Uterus (tissue), 2 donors: ENCODE measurements around the gene TNRC6C.

ENCODE experiments used
- POLR2A ChIP-seq, 2 donors: fragments of 450-650 bp; IDR thresholded peaks; one replicate each; pipeline ENCODE4 v1.6.1; 2016; ENCODE audit warnings: antibody characterized with exemption in 2 of 2, mild to moderate bottlenecking in 1 of 2, moderate library complexity in 1 of 2
- TF ChIP-seq, protein P1 (sequence below), 4 experiments: fragments of 200-600 bp in 2 of 4; fragments of 450-650 bp in 2 of 4; sonication (generic) in 2 of 4; IDR thresholded peaks; one replicate each; pipeline ENCODE4 v1.5.1; 2016 to 2019; ENCODE audit warnings: antibody characterized with exemption in 4 of 4, mild to moderate bottlenecking in 2 of 4, moderate library complexity in 1 of 4

DNA sequence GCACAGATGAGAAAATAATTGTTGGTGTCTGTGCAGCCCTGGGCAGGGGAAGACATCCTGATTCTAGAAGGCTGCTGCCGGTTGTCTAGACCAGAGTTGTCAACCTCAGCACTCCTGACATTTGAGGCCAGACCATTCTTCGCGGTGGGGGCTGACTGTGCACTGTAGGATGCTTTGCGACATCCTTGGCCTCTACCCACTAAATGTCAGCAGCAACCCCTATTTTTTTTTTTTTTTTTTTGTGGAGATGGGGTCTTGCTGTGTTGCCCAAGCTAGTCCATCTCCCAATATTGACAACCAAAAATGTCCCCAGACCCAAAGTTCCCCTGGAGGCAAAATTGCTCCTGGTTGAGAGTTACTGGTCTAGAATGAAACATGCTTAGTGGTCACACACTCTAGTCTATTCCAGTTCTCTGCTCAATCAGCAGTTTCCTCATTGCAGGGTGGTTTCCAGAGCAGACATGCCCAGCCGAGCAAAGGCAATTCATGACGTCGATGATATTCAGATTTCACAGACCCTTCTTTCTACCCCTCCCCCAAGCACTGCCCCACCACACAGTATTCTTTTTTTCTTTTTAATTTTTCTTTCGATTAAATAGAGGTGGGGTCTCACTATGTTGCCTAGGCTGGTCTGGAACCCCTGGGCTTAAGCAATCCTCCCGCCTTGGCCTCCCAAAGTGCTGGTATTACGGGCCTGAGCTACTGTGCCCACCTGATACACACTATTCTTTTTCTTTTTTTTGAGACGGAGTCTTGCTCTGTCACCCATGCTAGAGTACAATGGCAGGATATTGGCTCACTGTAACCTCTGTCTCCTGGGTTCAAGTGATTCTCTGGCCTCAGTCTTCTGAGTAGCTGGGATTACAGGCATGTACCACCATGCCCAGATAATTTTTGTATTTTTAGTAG, 196.7 kb downstream of the TNRC6C start:
- TF ChIP-seq, protein P1, sequence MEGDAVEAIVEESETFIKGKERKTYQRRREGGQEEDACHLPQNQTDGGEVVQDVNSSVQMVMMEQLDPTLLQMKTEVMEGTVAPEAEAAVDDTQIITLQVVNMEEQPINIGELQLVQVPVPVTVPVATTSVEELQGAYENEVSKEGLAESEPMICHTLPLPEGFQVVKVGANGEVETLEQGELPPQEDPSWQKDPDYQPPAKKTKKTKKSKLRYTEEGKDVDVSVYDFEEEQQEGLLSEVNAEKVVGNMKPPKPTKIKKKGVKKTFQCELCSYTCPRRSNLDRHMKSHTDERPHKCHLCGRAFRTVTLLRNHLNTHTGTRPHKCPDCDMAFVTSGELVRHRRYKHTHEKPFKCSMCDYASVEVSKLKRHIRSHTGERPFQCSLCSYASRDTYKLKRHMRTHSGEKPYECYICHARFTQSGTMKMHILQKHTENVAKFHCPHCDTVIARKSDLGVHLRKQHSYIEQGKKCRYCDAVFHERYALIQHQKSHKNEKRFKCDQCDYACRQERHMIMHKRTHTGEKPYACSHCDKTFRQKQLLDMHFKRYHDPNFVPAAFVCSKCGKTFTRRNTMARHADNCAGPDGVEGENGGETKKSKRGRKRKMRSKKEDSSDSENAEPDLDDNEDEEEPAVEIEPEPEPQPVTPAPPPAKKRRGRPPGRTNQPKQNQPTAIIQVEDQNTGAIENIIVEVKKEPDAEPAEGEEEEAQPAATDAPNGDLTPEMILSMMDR (IDR thresholded peaks at IDR 0.05) = no peak
- TF ChIP-seq POLR2A (IDR thresholded peaks at IDR 0.05) = no peak
